ENCODE results near the gene TMEM203.

TMEM203 gene

DNA sequence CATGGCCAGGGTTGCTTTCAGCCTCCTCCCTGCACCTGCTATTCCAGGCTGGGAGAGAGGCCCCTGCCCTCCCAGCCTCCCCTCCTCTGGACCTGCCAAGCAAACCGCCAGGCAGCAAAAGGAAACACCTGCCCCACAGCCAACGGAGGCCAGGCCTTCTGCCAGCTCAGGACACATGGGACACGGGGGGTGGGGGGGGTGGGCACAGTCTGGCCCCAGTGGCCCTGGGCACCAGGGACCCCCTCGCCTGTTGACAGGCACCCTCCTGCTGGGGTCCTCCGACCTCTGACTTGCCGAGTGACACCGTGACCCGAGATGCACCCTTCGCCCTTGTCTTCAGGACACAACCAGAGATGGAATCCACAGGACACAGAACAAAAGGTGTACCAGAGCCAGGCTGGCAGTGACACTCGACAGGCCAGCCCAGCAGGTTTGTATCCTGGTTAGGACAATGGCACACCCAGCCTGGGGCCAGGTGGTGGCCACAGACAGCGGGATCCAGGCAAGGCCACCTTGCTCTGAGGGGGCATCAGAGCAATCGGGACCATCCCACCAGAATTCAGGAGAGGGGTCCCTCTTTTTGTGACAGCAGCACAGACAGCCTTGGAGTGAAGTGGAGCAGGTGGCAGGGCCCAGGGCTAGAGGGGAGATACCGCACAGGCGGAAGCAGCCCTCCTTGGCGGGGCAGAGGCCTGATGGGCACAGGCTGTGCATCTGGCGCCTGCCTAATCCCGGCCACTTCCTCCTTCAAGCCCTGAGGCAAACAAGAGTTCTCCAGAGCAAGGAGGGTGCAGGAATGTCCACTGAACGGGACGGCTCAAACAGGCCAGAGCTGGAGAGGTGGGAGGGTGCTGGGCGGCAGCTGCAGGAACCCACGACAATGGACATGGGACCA is 32.3 kb downstream of the TMEM203 start:
- H3K27ac ChIP-seq: peak overlapping the region in 1 of 21 experiments; percentile 30
- H3K4me3 ChIP-seq: no peak overlapping the region

DNA sequence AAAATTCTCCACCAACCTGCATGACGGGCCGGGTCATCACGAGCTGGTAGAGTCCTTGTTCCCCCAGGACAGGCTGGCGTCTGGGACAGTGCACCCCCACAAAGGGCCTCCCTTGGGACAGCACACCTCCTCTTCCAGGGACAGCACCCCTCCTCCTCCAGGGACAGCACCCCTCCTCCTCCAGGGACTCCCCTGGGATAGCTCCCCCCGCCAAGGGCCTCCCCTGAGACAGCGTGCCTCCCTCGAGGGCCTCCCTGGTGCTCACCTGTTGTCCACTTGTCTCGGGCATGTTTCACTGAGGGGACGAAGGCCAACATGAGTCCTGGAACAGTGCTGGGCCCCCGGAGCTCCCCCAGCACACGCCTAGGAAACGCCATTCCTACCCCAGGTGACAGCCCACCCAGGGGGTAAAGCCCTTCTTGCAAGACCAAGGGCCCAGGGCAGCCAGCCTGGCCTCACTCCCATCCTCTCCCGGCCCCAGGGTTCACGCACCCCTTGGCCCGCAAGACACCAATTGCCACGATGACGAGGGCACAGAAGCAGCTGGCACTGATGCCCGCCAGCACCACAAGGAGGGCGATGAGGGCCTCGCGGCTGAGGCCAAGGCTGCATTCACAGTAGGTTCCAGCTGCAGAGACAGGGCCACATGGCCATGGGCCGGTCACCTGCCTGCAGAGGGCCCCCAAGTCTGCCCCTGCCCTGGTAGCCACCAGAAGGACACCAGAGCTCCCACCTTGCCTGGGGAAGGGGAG is 34.1 kb downstream of the TMEM203 start:
- Histone ChIP-seq H3K27ac (no peak overlapping the region), H3K4me3 (no peak overlapping the region)

DNA sequence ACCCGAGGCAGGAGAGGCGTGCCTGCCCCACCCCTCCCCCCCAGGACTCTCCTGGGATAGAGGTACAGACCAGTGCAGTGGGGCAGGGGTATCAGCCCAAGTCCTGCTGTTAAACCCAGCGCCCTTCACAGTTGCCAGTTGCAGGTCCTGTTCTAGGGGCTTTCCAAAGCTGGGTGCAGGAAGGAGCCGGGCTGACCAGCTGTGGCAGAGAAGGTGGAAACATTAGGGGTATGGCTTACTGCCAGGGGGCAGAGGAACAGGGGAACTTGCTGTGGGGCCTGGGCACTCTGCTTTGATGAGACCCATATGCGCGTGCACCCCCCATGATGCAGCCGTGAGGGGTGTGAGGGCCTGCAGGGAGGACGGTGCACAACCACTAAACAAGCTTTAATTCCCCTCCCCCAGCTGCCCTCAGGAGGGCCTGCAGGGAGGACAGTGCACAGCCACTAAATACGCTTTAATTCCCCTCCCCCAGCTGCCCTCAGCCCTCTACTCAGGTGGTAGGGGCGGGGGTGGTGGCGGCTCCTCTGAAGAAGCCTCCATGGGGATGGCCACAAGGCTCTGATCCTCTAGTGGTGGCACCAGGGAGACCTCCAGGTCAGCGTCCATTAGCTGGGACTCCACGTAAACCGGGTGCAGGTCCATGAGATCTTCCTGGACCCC is 34.8 kb downstream of the TMEM203 start:
- Histone ChIP-seq H3K27ac (no peak overlapping the region), H3K4me3 (no peak overlapping the region)

DNA sequence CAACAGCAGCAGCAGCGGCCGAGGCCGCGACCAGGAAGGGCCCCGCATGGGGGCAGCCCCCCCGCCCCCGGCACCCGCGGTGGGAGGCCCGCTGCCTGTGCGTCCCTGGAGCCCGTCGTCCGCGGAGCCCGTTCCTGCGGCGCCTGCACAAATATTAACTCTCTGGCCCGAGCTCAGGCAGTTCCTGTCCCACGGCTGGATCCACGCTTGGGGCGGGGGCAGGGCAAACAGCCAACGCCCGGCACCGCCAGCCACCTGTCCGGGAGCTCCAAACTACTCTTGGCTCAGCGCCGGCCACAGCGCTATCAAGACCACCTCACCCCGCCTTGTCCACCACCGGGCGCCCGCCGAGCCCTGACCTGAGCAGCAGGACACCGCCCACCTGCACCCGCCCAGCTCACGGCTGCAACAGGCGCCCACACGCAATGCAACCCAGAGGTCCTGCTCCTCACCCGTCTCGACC is 35.5 kb downstream of the TMEM203 start, which contains the start of gene LRRC26:
Gene LRRC26 (minus strand): TSS at position 156 of the 463 bp plus-strand sequence. CDS start 108 bp downstream, at position 48.
- H3K4me3 ChIP-seq: peak within 1 kb of the TSS in 5 of 7 experiments; percentile 2 to 34 (median 21)
- peak within 1 kb of the TSS in 2 of 21 experiments; percentile 35 to 46 for H3K27ac ChIP-seq

DNA sequence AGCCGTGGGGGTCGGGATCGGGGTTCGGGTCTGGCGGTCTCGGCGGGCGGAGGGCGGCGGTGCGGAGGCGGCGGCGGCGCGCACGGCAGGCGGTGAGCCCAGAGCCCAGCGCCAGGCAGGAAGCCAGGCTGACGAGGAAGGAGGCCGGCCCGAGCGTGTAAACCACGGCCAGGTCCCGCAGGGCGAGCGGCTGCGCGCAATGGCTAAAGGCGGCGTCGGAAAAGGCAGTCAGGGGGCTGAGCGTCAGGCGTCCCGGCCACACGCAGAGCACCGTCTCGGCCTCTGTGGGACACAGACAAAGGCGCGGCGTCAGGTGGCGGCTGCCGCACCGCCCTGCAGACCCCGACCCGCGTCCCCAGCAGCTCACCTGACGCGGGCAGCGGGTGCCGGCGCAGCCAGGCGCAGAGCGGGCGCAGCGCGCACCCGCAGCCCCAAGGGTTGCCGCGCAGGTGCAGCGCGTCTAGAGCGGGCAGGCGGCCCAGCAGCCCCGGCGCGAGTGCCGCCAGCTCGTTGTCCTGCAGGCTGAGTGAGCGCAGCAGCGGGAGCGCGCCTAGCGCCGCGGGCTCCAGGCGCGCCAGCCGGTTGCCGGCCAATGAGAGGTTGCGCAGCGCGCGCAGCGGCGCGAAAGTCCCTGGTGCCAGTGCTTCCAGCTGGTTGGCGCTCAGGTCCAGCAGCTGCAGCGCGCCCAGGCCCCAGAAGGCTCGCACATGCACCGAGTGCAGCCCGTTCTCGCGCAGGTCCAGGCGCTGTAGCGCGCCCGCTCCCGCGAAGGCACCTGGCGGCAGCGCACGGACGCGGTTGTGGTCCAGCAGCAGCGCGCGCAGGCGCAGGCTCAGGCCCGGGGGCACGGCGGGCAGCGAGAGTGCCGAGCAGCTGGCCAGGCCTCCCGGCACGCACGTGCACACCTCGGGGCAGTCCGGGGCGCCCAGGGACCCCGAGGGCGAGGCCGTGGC is 36.3 kb downstream of the TMEM203 start:
- Histone ChIP-seq H3K4me3 (peak overlapping the region in 5 of 7 experiments; percentile 2 to 34 (median 21)), H3K27ac (peak overlapping the region in 2 of 21 experiments; percentile 35 to 46)

DNA sequence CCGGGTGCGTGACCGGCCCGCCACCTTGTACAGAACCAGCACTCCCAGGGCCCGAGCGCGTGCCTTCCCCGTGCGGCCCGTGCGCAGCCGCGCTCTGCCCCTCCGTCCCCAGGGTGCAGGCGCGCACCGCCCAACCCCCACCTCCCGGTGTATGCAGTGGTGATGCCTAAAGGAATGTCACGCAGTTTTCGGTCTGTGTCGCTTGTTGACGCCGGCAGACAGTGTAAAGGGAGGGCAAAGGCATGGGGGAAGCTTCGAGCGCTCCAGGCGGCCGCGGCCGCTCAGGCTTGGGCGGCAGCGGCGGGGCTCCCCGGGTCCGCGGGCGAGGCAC is 36.9 kb downstream of the TMEM203 start:
- H3K27ac ChIP-seq: no peak overlapping the region
- H3K4me3 ChIP-seq: peak overlapping the region in 5 of 7 experiments; percentile 2 to 34 (median 21)

DNA sequence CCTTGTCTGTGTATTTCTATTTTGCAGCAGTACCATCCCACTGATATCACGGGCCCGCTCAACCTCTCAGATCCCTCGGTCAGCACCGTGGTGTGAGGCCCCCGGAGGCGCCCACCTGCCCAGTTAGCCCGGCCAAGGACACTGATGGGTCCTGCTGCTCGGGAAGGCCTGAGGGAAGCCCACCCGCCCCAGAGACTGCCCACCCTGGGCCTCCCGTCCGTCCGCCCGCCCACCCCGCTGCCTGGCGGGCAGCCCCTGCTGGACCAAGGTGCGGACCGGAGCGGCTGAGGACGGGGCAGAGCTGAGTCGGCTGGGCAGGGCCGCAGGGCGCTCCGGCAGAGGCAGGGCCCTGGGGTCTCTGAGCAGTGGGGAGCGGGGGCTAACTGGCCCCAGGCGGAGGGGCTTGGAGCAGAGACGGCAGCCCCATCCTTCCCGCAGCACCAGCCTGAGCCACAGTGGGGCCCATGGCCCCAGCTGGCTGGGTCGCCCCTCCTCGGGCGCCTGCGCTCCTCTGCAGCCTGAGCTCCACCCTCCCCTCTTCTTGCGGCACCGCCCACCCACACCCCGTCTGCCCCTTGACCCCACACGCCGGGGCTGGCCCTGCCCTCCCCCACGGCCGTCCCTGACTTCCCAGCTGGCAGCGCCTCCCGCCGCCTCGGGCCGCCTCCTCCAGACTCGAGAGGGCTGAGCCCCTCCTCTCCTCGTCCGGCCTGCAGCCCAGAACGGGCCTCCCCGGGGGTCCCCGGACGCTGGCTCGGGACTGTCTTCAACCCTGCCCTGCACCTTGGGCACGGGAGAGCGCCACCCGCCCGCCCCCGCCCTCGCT is 37.5 kb downstream of the TMEM203 start:
- peak overlapping the region in 1 of 21 experiments; percentile 39 for H3K27ac ChIP-seq
- H3K4me3 ChIP-seq: peak overlapping the region in 4 of 7 experiments; percentile 9 to 34 (median 26)

DNA sequence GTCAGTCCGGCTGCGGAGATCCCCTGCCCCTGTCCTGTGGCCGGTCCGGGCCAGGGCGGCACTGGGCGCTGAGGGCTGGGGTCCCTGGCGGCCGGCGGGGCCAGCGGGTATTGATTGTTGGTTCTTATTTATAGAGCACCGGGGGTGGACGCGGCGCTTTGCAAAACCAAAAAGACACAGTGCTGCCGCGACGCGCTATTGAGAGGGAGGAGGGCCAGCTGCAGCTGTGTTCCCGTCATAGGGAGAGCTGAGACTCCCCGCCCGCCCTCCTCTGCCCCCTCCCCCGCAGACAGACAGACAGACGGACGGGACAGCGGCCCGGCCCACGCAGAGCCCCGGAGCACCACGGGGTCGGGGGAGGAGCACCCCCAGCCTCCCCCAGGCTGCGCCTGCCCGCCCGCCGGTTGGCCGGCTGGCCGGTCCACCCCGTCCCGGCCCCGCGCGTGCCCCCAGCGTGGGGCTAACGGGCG is 38.1 kb downstream of the TMEM203 start:
- Histone ChIP-seq H3K27ac (no peak overlapping the region), H3K4me3 (no peak overlapping the region)

DNA sequence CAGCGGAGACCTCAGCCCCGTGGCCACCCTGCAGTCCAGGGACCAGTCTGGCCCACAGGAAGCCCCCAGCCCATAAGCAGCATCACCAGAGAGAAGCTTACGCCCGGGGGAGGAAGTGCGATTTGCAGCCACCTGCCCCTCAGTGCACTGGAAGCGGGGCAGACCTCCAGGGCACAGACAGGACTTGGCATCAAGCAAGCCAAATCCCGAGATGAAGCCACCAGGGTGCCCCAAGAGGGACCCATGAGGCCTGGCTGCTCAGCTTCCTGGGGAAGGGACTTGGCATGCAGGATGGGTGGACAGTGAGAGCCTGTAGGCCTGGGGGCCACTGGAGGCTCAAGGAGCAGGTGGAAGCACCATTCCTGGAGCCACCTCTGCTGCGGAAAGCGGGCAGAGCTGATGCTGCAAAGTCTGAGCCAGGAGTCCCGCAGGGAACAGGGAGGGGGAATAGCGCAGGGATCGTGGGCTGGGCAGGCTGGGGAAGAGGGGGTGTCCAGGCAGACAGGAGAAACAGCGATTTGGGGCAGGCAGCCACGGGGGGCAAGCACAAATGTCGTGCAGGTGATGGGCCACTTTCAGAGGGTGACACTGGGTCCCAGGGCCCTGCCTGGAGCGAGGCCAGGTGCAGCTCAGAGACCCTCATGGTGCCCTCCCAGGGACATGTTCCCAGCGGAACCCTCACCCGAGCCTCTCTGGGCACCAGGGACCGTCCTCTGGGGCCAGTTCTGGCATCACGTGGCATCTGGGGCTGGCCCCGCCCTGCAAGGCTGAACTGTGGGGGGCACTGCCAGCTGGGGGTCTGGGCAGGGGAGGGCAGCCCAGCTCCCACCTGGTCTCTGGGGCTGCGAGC is 38.8 kb downstream of the TMEM203 start:
- H3K27ac ChIP-seq: no peak overlapping the region
- H3K4me3 ChIP-seq: no peak overlapping the region

DNA sequence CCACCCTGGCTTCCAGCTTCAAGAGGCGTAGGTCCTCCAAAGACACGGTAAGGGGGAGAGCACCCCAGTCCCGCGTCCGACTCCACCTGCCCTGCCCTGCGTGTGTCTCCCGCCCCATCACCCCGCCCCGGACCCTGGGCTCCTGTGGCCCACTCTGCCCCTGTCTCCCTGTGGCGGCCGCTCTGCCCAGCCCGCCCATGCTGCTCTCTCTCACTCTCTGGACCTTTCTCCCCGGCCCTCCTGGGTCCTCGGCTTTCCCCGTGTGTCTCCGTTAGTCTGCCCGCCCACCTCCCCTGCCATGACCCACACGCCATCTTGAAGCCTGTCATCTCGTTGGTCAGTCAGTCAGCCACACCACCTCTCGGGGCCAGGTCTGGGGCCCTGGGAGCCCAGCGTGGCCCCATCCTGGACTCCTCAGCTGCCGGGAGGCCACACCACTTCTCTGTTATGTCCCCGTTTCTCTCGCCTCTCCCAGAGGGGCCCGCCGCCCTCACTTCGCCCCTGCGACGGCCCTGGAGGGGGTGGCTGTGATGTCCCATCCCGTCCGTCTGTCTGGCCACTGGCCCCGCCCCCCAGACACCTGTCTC is 40.1 kb downstream of the TMEM203 start:
- no peak overlapping the region for H3K27ac ChIP-seq
- H3K4me3 ChIP-seq: no peak overlapping the region

DNA sequence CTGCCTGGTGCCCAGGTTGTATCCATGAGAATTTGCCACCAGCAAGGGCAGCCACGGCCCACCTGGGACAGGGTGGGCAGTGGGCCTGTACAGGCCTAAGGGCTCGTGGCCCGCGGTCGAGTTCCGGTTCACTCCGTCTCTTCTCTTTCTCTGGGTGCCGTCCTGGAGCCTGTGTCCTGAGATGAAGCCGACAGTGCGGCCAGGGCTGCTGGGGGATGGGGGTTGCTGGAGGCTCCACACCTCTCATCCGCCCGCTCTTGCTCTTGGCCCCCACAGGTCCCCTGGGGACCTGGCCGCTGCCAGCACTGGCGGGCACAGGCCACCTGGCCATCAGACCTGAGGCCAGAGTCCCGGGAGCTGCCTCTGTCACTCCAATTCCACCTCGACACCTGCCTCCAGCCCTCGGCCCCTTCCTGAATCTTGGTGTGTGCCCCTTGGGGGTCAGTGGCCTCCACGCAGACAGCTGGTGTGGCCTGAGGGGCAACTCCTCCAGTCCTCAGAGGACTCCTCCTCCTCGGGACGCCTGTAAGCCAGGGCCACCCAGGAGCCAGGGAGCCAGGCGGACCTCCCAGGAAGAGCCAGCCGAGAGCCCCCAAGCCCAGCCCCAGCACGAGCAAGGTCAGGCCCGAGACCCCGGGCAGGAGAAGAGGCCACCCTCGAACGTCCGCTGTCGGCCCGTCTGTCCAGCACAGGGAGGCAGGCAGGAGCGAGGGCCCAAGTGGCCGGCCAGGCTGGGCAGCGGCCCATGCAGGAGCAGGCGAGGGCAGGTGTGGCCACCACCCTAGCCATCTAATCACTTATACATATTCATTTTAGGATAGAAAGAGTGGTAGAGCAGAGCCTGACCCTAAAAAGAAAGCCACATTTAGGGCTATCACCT is 40.8 kb downstream of the TMEM203 start:
- Histone ChIP-seq H3K27ac (no peak overlapping the region), H3K4me3 (no peak overlapping the region)

DNA sequence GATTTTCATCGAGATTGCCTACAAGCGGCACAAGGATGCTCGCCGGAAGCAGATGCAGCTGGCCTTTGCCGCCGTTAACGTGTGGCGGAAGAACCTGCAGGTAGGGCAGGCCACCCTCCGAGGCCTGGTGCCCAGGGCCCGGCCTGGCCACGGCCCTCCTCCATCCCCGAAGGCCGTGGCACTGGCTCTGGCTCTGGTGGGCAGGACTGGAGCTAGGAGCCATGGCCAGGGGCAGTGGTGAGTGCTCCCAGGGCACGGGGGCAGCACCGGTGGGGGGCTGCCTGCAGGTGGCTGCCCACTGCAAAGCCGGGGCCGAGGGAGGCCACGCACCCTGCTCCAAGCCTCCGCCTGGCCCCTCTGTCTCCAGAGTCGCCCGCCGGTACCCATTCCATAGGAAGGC is 41.6 kb downstream of the TMEM203 start:
- H3K27ac ChIP-seq: no peak overlapping the region
- H3K4me3 ChIP-seq: no peak overlapping the region

DNA sequence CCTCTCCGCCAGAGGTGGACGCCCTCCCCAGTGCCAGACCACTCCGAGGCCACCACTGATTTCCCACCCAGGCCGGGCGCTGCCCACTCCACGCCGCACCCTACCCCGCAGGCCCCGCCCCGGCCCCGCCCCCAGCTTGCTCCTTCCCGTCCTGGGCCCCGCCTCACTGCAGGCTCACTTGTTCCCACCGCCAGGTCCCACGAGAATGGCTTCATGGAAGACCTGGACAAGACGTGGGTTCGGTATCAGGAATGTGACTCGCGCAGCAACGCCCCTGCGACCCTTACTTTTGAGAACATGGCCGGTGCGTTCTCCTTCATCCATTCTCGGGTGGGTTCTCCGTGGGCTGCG is 42.1 kb downstream of the TMEM203 start:
- Histone ChIP-seq H3K27ac (peak overlapping the region in 1 of 21 experiments; percentile 26), H3K4me3 (peak overlapping the region in 4 of 7 experiments; percentile 4 to 14 (median 7))

DNA sequence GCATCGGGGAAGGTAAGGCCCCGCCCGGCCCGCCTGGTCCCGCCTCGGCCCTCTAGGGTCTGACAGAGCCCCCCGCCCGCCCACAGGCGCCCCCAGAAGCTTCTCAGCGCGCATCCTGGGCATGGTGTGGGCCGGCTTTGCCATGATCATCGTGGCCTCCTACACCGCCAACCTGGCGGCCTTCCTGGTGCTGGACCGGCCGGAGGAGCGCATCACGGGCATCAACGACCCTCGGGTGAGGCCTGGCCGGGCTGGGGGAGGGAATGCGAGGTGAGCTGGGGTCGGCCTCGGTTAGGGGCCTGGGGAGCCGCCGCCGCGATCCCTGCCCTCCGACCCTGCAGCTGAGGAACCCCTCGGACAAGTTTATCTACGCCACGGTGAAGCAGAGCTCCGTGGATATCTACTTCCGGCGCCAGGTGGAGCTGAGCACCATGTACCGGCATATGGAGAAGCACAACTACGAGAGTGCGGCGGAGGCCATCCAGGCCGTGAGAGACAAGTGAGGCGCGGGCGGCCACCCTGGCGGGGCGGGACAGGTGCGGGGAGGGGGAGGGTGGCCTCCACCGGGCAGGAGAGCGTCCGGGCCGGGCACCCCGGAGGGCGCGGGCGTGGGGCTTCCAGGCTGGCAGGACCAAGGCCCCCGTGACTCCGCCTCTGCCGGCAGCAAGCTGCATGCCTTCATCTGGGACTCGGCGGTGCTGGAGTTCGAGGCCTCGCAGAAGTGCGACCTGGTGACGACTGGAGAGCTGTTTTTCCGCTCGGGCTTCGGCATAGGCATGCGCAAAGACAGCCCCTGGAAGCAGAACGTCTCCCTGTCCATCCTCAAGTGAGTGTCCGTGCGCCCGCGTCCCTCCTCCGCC is 42.7 kb downstream of the TMEM203 start:
- peak overlapping the region in 5 of 7 experiments; percentile 4 to 21 (median 9) for H3K4me3 ChIP-seq
- H3K27ac ChIP-seq: peak overlapping the region in 1 of 21 experiments; percentile 26

Data from skin epidermis (tissue), 12 donors.